DND-41 (cell line): ENCODE measurements around the gene PAK1.

Experiments
- EZH2 ChIP-seq: IDR thresholded peaks from 3 replicates; pipeline ENCODE4 v1.6.1; 2012; ENCODE audit warnings: borderline replicate concordance, low read depth, mild to moderate bottlenecking, moderate library complexity, low read length, inconsistent platforms; ENCODE audit not compliant: severe bottlenecking
- TF ChIP-seq, protein P1 (sequence below): IDR thresholded peaks from 2 replicates; pipeline ENCODE4 v1.5.1; 2012; ENCODE audit warnings: borderline replicate concordance, low read length, moderate library complexity, mild to moderate bottlenecking; ENCODE audit not compliant: poor library complexity, severe bottlenecking; ENCODE audit errors: extremely low read depth

DNA sequence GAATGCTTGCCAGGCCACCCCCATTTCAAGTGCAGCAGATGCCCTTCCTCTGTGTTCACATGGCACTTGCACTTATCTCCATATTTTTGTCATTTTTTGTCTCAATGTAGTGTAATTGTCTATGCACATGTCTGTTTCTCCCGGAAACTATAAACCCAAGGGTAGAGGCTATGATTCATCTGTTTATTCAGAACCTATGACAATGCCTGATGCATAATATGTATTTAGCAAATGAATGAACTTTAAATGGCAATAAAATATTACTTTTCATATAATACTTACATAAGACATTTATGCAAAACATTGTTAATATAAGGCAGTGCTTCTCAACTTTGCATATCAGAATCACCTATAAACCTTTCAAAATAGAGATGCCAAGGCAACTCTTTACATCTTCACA, 6.7 kb downstream of the PAK1 start:
- TF ChIP-seq, protein P1, sequence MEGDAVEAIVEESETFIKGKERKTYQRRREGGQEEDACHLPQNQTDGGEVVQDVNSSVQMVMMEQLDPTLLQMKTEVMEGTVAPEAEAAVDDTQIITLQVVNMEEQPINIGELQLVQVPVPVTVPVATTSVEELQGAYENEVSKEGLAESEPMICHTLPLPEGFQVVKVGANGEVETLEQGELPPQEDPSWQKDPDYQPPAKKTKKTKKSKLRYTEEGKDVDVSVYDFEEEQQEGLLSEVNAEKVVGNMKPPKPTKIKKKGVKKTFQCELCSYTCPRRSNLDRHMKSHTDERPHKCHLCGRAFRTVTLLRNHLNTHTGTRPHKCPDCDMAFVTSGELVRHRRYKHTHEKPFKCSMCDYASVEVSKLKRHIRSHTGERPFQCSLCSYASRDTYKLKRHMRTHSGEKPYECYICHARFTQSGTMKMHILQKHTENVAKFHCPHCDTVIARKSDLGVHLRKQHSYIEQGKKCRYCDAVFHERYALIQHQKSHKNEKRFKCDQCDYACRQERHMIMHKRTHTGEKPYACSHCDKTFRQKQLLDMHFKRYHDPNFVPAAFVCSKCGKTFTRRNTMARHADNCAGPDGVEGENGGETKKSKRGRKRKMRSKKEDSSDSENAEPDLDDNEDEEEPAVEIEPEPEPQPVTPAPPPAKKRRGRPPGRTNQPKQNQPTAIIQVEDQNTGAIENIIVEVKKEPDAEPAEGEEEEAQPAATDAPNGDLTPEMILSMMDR: no peak
- no peak for TF ChIP-seq EZH2
